T-cell (primary cell): ENCODE results near the gene FGF11. TPM values are rescaled to one million over a fixed set of nuclear protein-coding genes. Genes with fewer than 3 reads are reported as not detected.
A peak's percentile ranks its signal among the peaks of the same experiment; 100 is the strongest.
"Not testable (repeated sequence)": the region's sequence is repeated elsewhere in the genome, so short reads cannot be mapped to it uniquely, and the experiment has no call there.

Experiments
- ATAC-seq, 4 experiments: fragments of 200-7000 bp in 3 of 4; fragments of 150-1000 bp in 1 of 4; cut with Tn5 transposase; replicated peaks in 1 of 4; 1 replicate in 3 of 4; 2 replicates in 1 of 4; pipeline ENCODE4 v1.10.0; 2021; ENCODE audit warnings: moderate library complexity in 3 of 4, mild to moderate bottlenecking in 2 of 4, moderate number of reproducible peaks in 1 of 4
- CTCF ChIA-PET, 2 donors: fragments of 300-600 bp; sonication (Branson Sonifier 250); formaldehyde crosslinking; loops; one replicate each; lab custom pipeline; 2022; ENCODE audit warnings: antibody characterized with exemption in 2 of 2; lab: Charles Lee
- POLR2A ChIA-PET, 2 donors: fragments of 300-600 bp; sonication (Branson Sonifier 250); formaldehyde crosslinking; loops; one replicate each; lab custom pipeline; 2022; ENCODE audit warnings: antibody characterized with exemption in 2 of 2; lab: Charles Lee
- DNase-seq, 35 experiments: peaks; one replicate each; pipeline versions ENCODE4 v3.0.0 to v3.0.0-alpha.2; 2013 to 2023
- H3K27ac ChIP-seq: one replicate; pipeline ENCODE4 v1.5.1; 2013; ENCODE audit warnings: low read length
- H3K27me3 ChIP-seq, 2 experiments: replicated peaks in 1 of 2; 1 replicate in 1 of 2; 2 replicates in 1 of 2; pipeline versions ENCODE4 v1.6.1 to v1.7.0; 2013; ENCODE audit warnings: low read length in 1 of 2, mixed read lengths in 1 of 2; ENCODE audit not compliant: control insufficient read depth in 2 of 2, insufficient read depth in 2 of 2; ENCODE audit errors: extremely low read depth in 1 of 2
- H3K36me3 ChIP-seq, 2 donors: 1 replicate in 1 of 2; 2 replicates in 1 of 2; pipeline versions ENCODE4 v1.6.1 to v1.7.0; 2013; ENCODE audit warnings: low read length in 1 of 2; ENCODE audit not compliant: control insufficient read depth in 2 of 2, insufficient read depth in 1 of 2; ENCODE audit errors: extremely low read depth in 1 of 2
- H3K4me1 ChIP-seq, 2 experiments: 1 replicate in 1 of 2; 2 replicates in 1 of 2; pipeline versions ENCODE4 v1.6.1 to v1.7.0; 2013; ENCODE audit warnings: low read length in 2 of 2, mixed read lengths in 1 of 2; ENCODE audit not compliant: insufficient read depth in 2 of 2, control insufficient read depth in 1 of 2; ENCODE audit errors: extremely low read depth in 1 of 2
- H3K4me3 ChIP-seq, 2 donors: 1 replicate in 1 of 2; 2 replicates in 1 of 2; pipeline versions ENCODE4 v1.5.1 to v1.7.0; 2013; ENCODE audit warnings: mild to moderate bottlenecking in 2 of 2, low read length in 1 of 2, moderate library complexity in 1 of 2; ENCODE audit not compliant: control insufficient read depth in 1 of 2; ENCODE audit errors: extremely low read depth in 1 of 2
- H3K9me3 ChIP-seq: 2 replicates; pipeline ENCODE4 v1.7.0; 2013
- H3K27ac Mint-ChIP-seq, 2 donors: one replicate each; pipeline ENCODE4 v1.8.0; 2020 to 2021; ENCODE audit warnings: mild to moderate bottlenecking in 2 of 2, mixed read lengths in 2 of 2
- H3K27me3 Mint-ChIP-seq, 2 donors: one replicate each; pipeline ENCODE4 v1.8.0; 2021 to 2022; ENCODE audit warnings: mixed read lengths in 2 of 2
- H3K36me3 Mint-ChIP-seq: one replicate; pipeline ENCODE4 v1.8.0; 2021; ENCODE audit warnings: mixed read lengths
- H3K4me1 Mint-ChIP-seq, 3 donors: one replicate each; pipeline ENCODE4 v1.8.0; 2020 to 2022; ENCODE audit warnings: mixed read lengths in 3 of 3, mild to moderate bottlenecking in 1 of 3
- H3K4me3 Mint-ChIP-seq, 3 donors: one replicate each; pipeline ENCODE4 v1.8.0; 2020 to 2022; ENCODE audit warnings: mild to moderate bottlenecking in 3 of 3, mixed read lengths in 3 of 3, moderate library complexity in 3 of 3
- H3K9me3 Mint-ChIP-seq, 3 donors: one replicate each; pipeline ENCODE4 v1.8.0; 2020 to 2022; ENCODE audit warnings: mixed read lengths in 3 of 3
- WGBS: methylation state at CpG from one replicate; pipeline ENCODE4 v1.1.5; 2013; ENCODE audit warnings: missing lambda C conversion rate; ENCODE audit not compliant: insufficient coverage; 5-methylcytosine and 5-hydroxymethylcytosine counted together
- total RNA-seq, 35 experiments: library from RNA in 6 of 35; stranded (reverse) in 6 of 35; fragments of 120-200 nt in 1 of 35; gene quantifications; one replicate each; pipeline versions ENCODE4 v1.2.1 to v1.2.4 and lab custom pipeline; 2013 to 2026

Gene FGF11
- total RNA-seq, 5 donors from 2014 or later (not counting 1 experiment from before 2014, with no cell fraction given), result 2.4 to 4.2 (median 3.3) TPM

GRCh38 chr17:7481842-7482741 lies 42.8 kb downstream of the FGF11 start:
- H3K4me3 ChIP-seq, H3K36me3 Mint-ChIP-seq, H3K27me3 ChIP-seq, H3K9me3 ChIP-seq, H3K27me3 Mint-ChIP-seq, CTCF ChIA-PET, ATAC-seq, H3K36me3 ChIP-seq, H3K9me3 Mint-ChIP-seq, DNase-seq: not testable (repeated sequence)
- Histone ChIP-seq H3K27ac (peak overlapping the region; percentile 99), H3K4me1 (peaks cover 29 to 72% of the 10 kb centered on the region in 2 experiments)
- peaks cover 73 to 79% (median 75%) of the 10 kb centered on the region in 3 donors for H3K4me1 Mint-ChIP-seq
- POLR2A ChIA-PET, result interaction anchor here in 1 of 2 donors (0.7 kb wide), 2 partner anchors 79 to 146 kb away, joined by 3 read pairs; partner anchors contain the start of gene ACAP1
- 99% methylated on average over 20 of the region's 31 CpGs for WGBS
- H3K4me3 Mint-ChIP-seq, result peak overlapping the region; percentile 92 to 99 (median 98)
- peak overlapping the region; percentile 100 for H3K27ac Mint-ChIP-seq

- H3K4me1 Mint-ChIP-seq, result peaks cover 73 to 79% (median 75%) of the 10 kb centered on the region in 3 donors
- ATAC-seq, CTCF ChIA-PET: not testable (repeated sequence)
These were observed 43.4 kb downstream of the FGF11 start for GRCh38 chr17:7482742-7483088.

GRCh38 chr17:7483255-7484066 lies 44.1 kb downstream of the FGF11 start:
- CTCF ChIA-PET, result interaction anchor here in 1 of 2 donors (0.6 kb wide), 1 partner anchor 154 kb away, joined by 3 read pairs; no protein-coding TSS in a partner anchor
- Mint-ChIP-seq H3K9me3 (no peaks in the 10 kb centered on the region), H3K27ac (peak overlapping the region; percentile 100), H3K4me3 (peak overlapping the region; percentile 92 to 99 (median 98)), H3K27me3 (no peaks in the 10 kb centered on the region), H3K36me3 (peaks cover 11% of the 10 kb centered on the region), H3K4me1 (peaks cover 69 to 76% (median 72%) of the 10 kb centered on the region in 3 donors)
- 0% methylated on average over 25 of the region's 38 CpGs for whole genome bisulfite sequencing
- Histone ChIP-seq H3K4me3 (peak overlapping the region; percentile 92 to 98), H3K36me3 (no peaks in the 10 kb centered on the region), H3K27ac (peak overlapping the region; percentile 99), H3K9me3 (no peaks in the 10 kb centered on the region), H3K4me1 (peaks cover 30 to 72% of the 10 kb centered on the region in 2 experiments), H3K27me3 (no peaks in the 10 kb centered on the region)
- DNase-seq, result peak; percentile 90 to 98 (median 95)
- POLR2A ChIA-PET, result interaction anchor here (0.6 to 3.6 kb wide), 3 partner anchors 12 to 1899 kb away, joined by 3 to 21 read pairs (median 5); partner anchors contain the start of genes NLRP1 (in 1 of the 2) and TMEM102 (in 1 of the 2)
- peak; percentile 63 to 68 (median 66) for ATAC-seq

More at GRCh38 chr17:7482742-7483088, 43.4 kb downstream of the FGF11 start:
- POLR2A ChIA-PET, result interaction anchor here in 1 of 2 donors (1.0 kb wide), 1 partner anchor 11 kb away, joined by 5 read pairs; no protein-coding TSS in a partner anchor
- H3K9me3 ChIP-seq, H3K27me3 Mint-ChIP-seq, H3K36me3 ChIP-seq, DNase-seq, H3K27me3 ChIP-seq, H3K36me3 Mint-ChIP-seq, H3K9me3 Mint-ChIP-seq: not testable (repeated sequence)
- H3K4me3 ChIP-seq, result peak overlapping the region; percentile 92 to 98
- H3K4me1 ChIP-seq, result peaks cover 33 to 72% of the 10 kb centered on the region in 2 experiments
- peak overlapping the region; percentile 99 for H3K27ac ChIP-seq
- peak overlapping the region; percentile 92 to 99 (median 98) for H3K4me3 Mint-ChIP-seq
- peak overlapping the region; percentile 100 for H3K27ac Mint-ChIP-seq
- 79% methylated on average over 5 of the region's 6 CpGs for WGBS

- Histone ChIP-seq H3K27ac (peak within 1 kb of the TSS; percentile 99), H3K36me3 (peaks cover 0 to 3% of the 10 kb centered on the region in 2 donors), H3K9me3 (no peaks in the 10 kb centered on the region), H3K4me1 (peaks cover 34 to 72% of the 10 kb centered on the region in 2 experiments), H3K4me3 (peak within 1 kb of the TSS; percentile 92 to 98), H3K27me3 (no peaks in the 10 kb centered on the region)
- H3K4me3 Mint-ChIP-seq, result peak within 1 kb of the TSS; percentile 92 to 99 (median 98)
- no peaks in the 10 kb centered on the region for H3K9me3 Mint-ChIP-seq
- H3K27me3 Mint-ChIP-seq, result no peaks in the 10 kb centered on the region
- ATAC-seq, result peak; percentile 66 to 73 (median 70)
- peak within 1 kb of the TSS; percentile 100 for H3K27ac Mint-ChIP-seq
- under 1% methylated on average over 28 of the region's 64 CpGs for WGBS
- H3K4me1 Mint-ChIP-seq, result peaks cover 75 to 81% (median 77%) of the 10 kb centered on the region in 3 donors
- POLR2A ChIA-PET, result interaction anchor here (0.6 to 3.6 kb wide), 7 partner anchors 20 to 1900 kb away, joined by 3 to 21 read pairs (median 3); partner anchors contain the start of genes NLRP1 (in 1 of the 2) and TMEM102 (in 1 of the 2)
- peak; percentile 94 to 100 (median 97) for DNase-seq
- CTCF ChIA-PET, result interaction anchor here in 1 of 2 donors (0.6 to 1.0 kb wide), 3 partner anchors 29 to 155 kb away, joined by 3 to 5 read pairs (median 5); no protein-coding TSS in a partner anchor
- peaks cover 14% of the 10 kb centered on the region for H3K36me3 Mint-ChIP-seq
These were observed 45.0 kb downstream of the FGF11 start, which contains the start of gene POLR2A for GRCh38 chr17:7484067-7484918. POLR2A (plus strand) TSS chr17:7484366.

- H3K36me3 Mint-ChIP-seq, result peaks cover 14% of the 10 kb centered on the region
- Histone ChIP-seq H3K4me3 (peak overlapping the region; percentile 79 to 92), H3K36me3 (peaks cover 0 to 8% of the 10 kb centered on the region in 2 donors), H3K27ac (peak overlapping the region; percentile 99), H3K4me1 (peaks cover 36 to 73% of the 10 kb centered on the region in 2 experiments), H3K9me3 (no peaks in the 10 kb centered on the region), H3K27me3 (no peaks in the 10 kb centered on the region)
- ATAC-seq (no peak), DNase-seq (no peak)
- no peaks in the 10 kb centered on the region for H3K9me3 Mint-ChIP-seq
- peaks cover 78 to 83% (median 79%) of the 10 kb centered on the region in 3 donors for H3K4me1 Mint-ChIP-seq
- POLR2A ChIA-PET, result interaction anchor here (0.6 to 3.6 kb wide), 8 partner anchors 8 to 202 kb away, joined by 3 to 21 read pairs (median 3); partner anchors contain the start of genes CHRNB1 (in 1 of the 2) and TMEM102 (in 1 of the 2)
- peak overlapping the region; percentile 100 for H3K27ac Mint-ChIP-seq
- 0% methylated on average over 10 of the region's 19 CpGs for WGBS
- H3K27me3 Mint-ChIP-seq, result no peaks in the 10 kb centered on the region
- CTCF ChIA-PET, result interaction anchor here in 1 of 2 donors (0.5 to 1.1 kb wide), 7 partner anchors 26 to 897 kb away, joined by 3 to 8 read pairs (median 5); partner anchors contain the start of genes CHRNB1 and TMEM256
- peak overlapping the region; percentile 92 to 99 (median 98) for H3K4me3 Mint-ChIP-seq
These were observed 45.6 kb downstream of the FGF11 start for GRCh38 chr17:7484919-7485377.
